HCT116 (cell line): Measurements from ENCODE around the gene PTGDS. TPM values are rescaled to one million over a fixed set of nuclear protein-coding genes. Genes with fewer than 3 reads are reported as not detected.
A peak's percentile ranks its signal among the peaks of the same experiment; 100 is the strongest.

Source experiments
- ATAC-seq: fragments of 200-7000 bp; cut with Tn5 transposase; 2 replicates; pipeline ENCODE4 v1.9.1; 2020; ENCODE audit warnings: mild to moderate bottlenecking, moderate library complexity
- BruUV-seq: library from RNA; stranded (reverse); fragments of 400-500 nt; replicated peaks from 2 replicates; lab custom pipeline; 2021; lab: Mats Ljungman, UMichigan
- CTCF ChIA-PET: fragments of 300-600 bp; sonication (Branson Sonifier 250); formaldehyde crosslinking; loops from one replicate; lab custom pipeline; 2021; ENCODE audit warnings: antibody characterized with exemption; lab: Charles Lee
- POLR2A ChIA-PET: fragments of 300-600, 350-600 bp; sonication (Branson Sonifier 250); formaldehyde crosslinking; loops from one replicate; lab custom pipeline; 2021; ENCODE audit warnings: antibody characterized with exemption; lab: Charles Lee
- RAD21 ChIA-PET, 2 experiments: fragments of 300-600 bp; sonication (Branson Sonifier 250); formaldehyde crosslinking; loops; one replicate each; lab custom pipeline; 2023; ENCODE audit warnings: low total read pairs in 2 of 2; ENCODE audit not compliant: uncharacterized antibody in 2 of 2, unreplicated experiment in 2 of 2, low non-redundant PET in 1 of 2; lab: Charles Lee
- DNase-seq: peaks from one replicate; pipeline ENCODE4 v3.0.0-alpha.2; 2010; ENCODE audit warnings: low read depth, low spot score
- H2AFZ ChIP-seq: fragments of 200-600 bp; shearing (Covaris generic), sonication (generic); 2 replicates; pipeline ENCODE4 v1.6.1; 2017; ENCODE audit warnings: low read depth, mixed run types, mixed read lengths, antibody characterized with exemption, low read length; ENCODE audit not compliant: poor library complexity, severe bottlenecking
- H3K27ac ChIP-seq: 2 replicates; pipeline ENCODE4 v1.5.1; 2012; ENCODE audit warnings: low read depth, low read length
- H3K27me3 ChIP-seq: fragments of 200-600 bp; sonication (generic); 2 replicates; pipeline ENCODE4 v1.6.1; 2016; ENCODE audit warnings: mixed run types, low read length, mixed read lengths; ENCODE audit not compliant: insufficient read depth
- H3K36me3 ChIP-seq, 2 experiments: fragments of 200-500 bp in 1 of 2; fragments of 200-600 bp in 1 of 2; sonication (Bioruptor generic) in 1 of 2; sonication (generic) in 1 of 2; 2 replicates each; pipeline versions ENCODE4 v1.5.1 to v1.6.1; 2014 to 2016; ENCODE audit warnings: low read length in 2 of 2, inconsistent platforms in 1 of 2, mixed read lengths in 1 of 2, mixed run types in 1 of 2; ENCODE audit not compliant: insufficient read depth in 2 of 2, control insufficient read depth in 1 of 2
- H3K4me1 ChIP-seq, 2 experiments: fragments of 200-600 bp in 1 of 2; sonication (generic) in 1 of 2; 2 replicates each; pipeline versions ENCODE4 v1.5.1 to v1.6.1; 2012 to 2017; ENCODE audit warnings: low read length in 2 of 2, inconsistent platforms in 1 of 2, mild to moderate bottlenecking in 1 of 2, mixed read lengths in 1 of 2, mixed run types in 1 of 2, moderate library complexity in 1 of 2; ENCODE audit not compliant: insufficient read depth in 2 of 2, control insufficient read depth in 1 of 2
- H3K4me2 ChIP-seq: fragments of 200-600 bp; sonication (generic); 2 replicates; pipeline ENCODE4 v1.6.1; 2017; ENCODE audit warnings: mixed run types, low read length, mixed read lengths
- H3K4me3 ChIP-seq, 2 experiments: fragments of 200-600 bp in 1 of 2; sonication (generic) in 1 of 2; replicated peaks in 1 of 2; 2 replicates each; pipeline ENCODE4 v1.5.1; 2011 to 2016; ENCODE audit warnings: low read length in 2 of 2, control low read depth in 1 of 2, low read depth in 1 of 2, mild to moderate bottlenecking in 1 of 2, mixed read lengths in 1 of 2, mixed run types in 1 of 2
- H3K79me2 ChIP-seq: fragments of 200-600 bp; sonication (generic); 2 replicates; pipeline ENCODE4 v1.6.1; 2017; ENCODE audit warnings: mild to moderate bottlenecking, mixed run types, low read length, moderate library complexity, mixed read lengths; ENCODE audit not compliant: insufficient read depth
- H3K9ac ChIP-seq: fragments of 200-600 bp; sonication (generic); 2 replicates; pipeline ENCODE4 v1.6.1; 2016; ENCODE audit warnings: low read length, mixed read lengths
- H3K9me2 ChIP-seq: fragments of 200-600 bp; sonication (generic), shearing (Covaris generic); 2 replicates; pipeline ENCODE4 v1.6.1; 2017; ENCODE audit warnings: mixed run types, mild to moderate bottlenecking, moderate library complexity; ENCODE audit not compliant: insufficient read depth
- H3K9me3 ChIP-seq, 2 experiments: fragments of 200-500 bp in 1 of 2; fragments of 200-600 bp in 1 of 2; sonication (Bioruptor generic) in 1 of 2; sonication (generic) in 1 of 2; 2 replicates each; pipeline ENCODE4 v1.6.1; 2014 to 2017; ENCODE audit warnings: low read length in 2 of 2, mixed read lengths in 2 of 2, inconsistent platforms in 1 of 2, low read depth in 1 of 2, mild to moderate bottlenecking in 1 of 2, mixed run types in 1 of 2, moderate library complexity in 1 of 2; ENCODE audit not compliant: control insufficient read depth in 1 of 2, insufficient read depth in 1 of 2
- H4K20me1 ChIP-seq: fragments of 200-600 bp; sonication (generic), shearing (Covaris generic); 2 replicates; pipeline ENCODE4 v1.6.1; 2017; ENCODE audit warnings: mixed run types, mild to moderate bottlenecking, moderate library complexity; ENCODE audit not compliant: insufficient read depth
- CEBPB ChIP-seq: IDR thresholded peaks from 2 replicates; pipeline ENCODE4 v1.6.1; 2012; ENCODE audit warnings: low read depth
- EGR1 ChIP-seq: IDR thresholded peaks from 2 replicates; pipeline ENCODE4 v1.6.1; 2012; ENCODE audit warnings: low read depth
- ELF1 ChIP-seq: IDR thresholded peaks from 2 replicates; pipeline ENCODE4 v1.6.1; 2012; ENCODE audit warnings: low read depth, borderline replicate concordance
- EZH2 ChIP-seq: fragments of 200-600 bp; sonication (generic); IDR thresholded peaks from 2 replicates; pipeline ENCODE4 v1.6.1; 2017; ENCODE audit warnings: antibody characterized with exemption, mixed run types
- FOSL1 ChIP-seq: IDR thresholded peaks from 2 replicates; pipeline ENCODE4 v1.6.1; 2012; ENCODE audit warnings: low read depth
- JUND ChIP-seq: IDR thresholded peaks from 2 replicates; pipeline ENCODE4 v1.6.1; 2012
- POLR2A ChIP-seq: IDR thresholded peaks from 2 replicates; pipeline ENCODE4 v1.7.0; 2011; ENCODE audit warnings: borderline replicate concordance; ENCODE audit not compliant: insufficient read depth, insufficient read length; ENCODE audit errors: extremely low read depth
- RAD21 ChIP-seq: IDR thresholded peaks from 2 replicates; pipeline ENCODE4 v1.6.1; 2012; ENCODE audit warnings: low read depth, mild to moderate bottlenecking
- SIN3A ChIP-seq: IDR thresholded peaks from 2 replicates; pipeline ENCODE4 v1.6.1; 2012; ENCODE audit warnings: low read depth
- SP1 ChIP-seq: IDR thresholded peaks from 2 replicates; pipeline ENCODE4 v1.6.1; 2012; ENCODE audit warnings: low read depth
- SRF ChIP-seq: IDR thresholded peaks from 2 replicates; pipeline ENCODE4 v1.6.1; 2012; ENCODE audit warnings: low read depth
- TCF7L2 ChIP-seq: IDR thresholded peaks from 2 replicates; pipeline ENCODE4 v1.7.0; 2011; ENCODE audit warnings: borderline replicate concordance, inconsistent platforms; ENCODE audit not compliant: insufficient read depth, insufficient read length; ENCODE audit errors: extremely low read depth
- YY1 ChIP-seq: IDR thresholded peaks from 2 replicates; pipeline ENCODE4 v1.6.1; 2011; ENCODE audit warnings: low read length, low read depth, moderate library complexity, mild to moderate bottlenecking; ENCODE audit not compliant: insufficient replicate concordance; ENCODE audit errors: extremely low read depth
- ZBTB33 ChIP-seq: IDR thresholded peaks from 2 replicates; pipeline ENCODE4 v1.6.1; 2011; ENCODE audit warnings: mild to moderate bottlenecking, low read length, moderate library complexity; ENCODE audit not compliant: insufficient replicate concordance; ENCODE audit errors: extremely low read depth
- ZFX ChIP-seq: fragments of 450-650 bp; IDR thresholded peaks from 2 replicates; pipeline ENCODE4 v1.6.1; 2017
- ZNF274 ChIP-seq: fragments of 200-500 bp; sonication (Bioruptor generic); IDR thresholded peaks from 2 replicates; pipeline ENCODE4 v1.6.1; 2014; ENCODE audit warnings: mild to moderate bottlenecking, low read depth, low read length, inconsistent platforms
- intact Hi-C: fragments of 100-400 bp; cut with micrococcal nuclease; formaldehyde crosslinking; loops from 2 replicates; pipeline ENCODE4 v1.10.0; 2022
- total RNA-seq: library from RNA; stranded (reverse); gene quantifications from one replicate; pipeline ENCODE4 v1.2.1, GENCODE V29; 2021; ENCODE audit not compliant: unreplicated experiment
- TF ChIP-seq, protein P1 (sequence below), 3 experiments: fragments of 200-600 bp in 1 of 3; sonication (generic) in 1 of 3; IDR thresholded peaks in 2 of 3; conservative IDR thresholded peaks in 1 of 3; 2 replicates each; pipeline ENCODE4 v1.5.1; 2012 to 2017; ENCODE audit warnings: low read depth in 2 of 3, low read length in 2 of 3, antibody characterized with exemption in 1 of 3, borderline replicate concordance in 1 of 3, control low read depth in 1 of 3, mild to moderate bottlenecking in 1 of 3, mixed read lengths in 1 of 3, mixed run types in 1 of 3, moderate library complexity in 1 of 3; ENCODE audit not compliant: insufficient read depth in 1 of 3

The PTGDS gene
- total RNA-seq, 1 experiment from 2014 or later: 3.1 TPM

DNA sequence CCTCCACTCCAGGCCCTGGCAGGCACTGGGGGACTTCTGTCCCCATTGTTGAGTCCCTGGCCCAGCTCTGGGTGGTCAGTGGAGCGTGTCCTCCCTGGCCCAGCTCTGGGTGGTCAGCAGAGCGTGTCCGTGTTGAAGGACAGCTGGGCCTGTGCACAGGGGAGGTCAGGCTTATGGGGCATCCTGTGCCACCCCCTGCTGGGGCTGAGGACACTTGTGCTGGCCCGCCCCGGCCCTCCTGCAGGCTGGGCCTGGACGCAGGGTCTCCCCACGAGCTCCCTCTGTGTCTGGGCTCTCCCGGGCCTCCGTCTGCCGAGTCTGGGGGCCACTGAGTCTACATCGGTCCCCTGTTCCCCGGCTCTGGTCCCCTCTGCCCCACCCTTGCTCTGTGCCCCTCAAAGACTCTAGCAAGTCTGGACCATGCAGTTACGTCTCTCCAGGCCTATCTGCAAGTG is 30.5 kb downstream of the PTGDS start (continued):
- TF ChIP-seq ZBTB33: no peak
- TF ChIP-seq SRF: no peak
- no peak for TF ChIP-seq ELF1
- TF ChIP-seq SIN3A: no peak
- TF ChIP-seq EZH2: no peak
- no peak for TF ChIP-seq JUND
- no peak for TF ChIP-seq SP1
- TF ChIP-seq ZNF274: no peak
- TF ChIP-seq RAD21: no peak
- TF ChIP-seq CEBPB: no peak
- no peak for TF ChIP-seq FOSL1
- no peak for TF ChIP-seq YY1

DNA sequence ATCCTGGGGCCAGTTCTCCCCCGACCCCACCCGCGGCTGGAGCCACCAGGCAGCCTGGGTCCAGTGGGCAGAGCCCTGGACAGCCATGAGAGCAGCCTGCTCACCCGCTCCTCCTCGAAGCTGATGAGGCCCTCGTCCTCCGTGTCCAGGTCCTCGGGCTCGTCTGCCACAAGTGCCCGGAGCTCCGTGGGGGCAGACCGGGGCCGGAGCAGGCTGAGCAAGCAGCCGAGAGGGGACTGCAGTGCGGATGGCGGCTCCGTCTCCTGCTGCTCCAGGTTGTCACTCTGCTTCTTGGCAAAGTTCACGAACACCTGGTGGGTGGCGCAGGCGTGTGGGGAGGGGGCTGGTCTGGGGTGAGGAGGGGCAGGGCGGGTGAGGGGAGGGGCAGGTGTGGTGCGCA is 31.0 kb downstream of the PTGDS start:
- Histone ChIP-seq H2AFZ (no peak overlapping the region), H3K27ac (no peak overlapping the region), H3K9ac (no peak overlapping the region), H4K20me1 (no peaks in the 10 kb centered on the region), H3K4me1 (no peaks in the 10 kb centered on the region), H3K36me3 (peaks cover 3 to 6% of the 10 kb centered on the region in 2 experiments; a peak in 3 of 4 replicates), H3K4me2 (no peak overlapping the region), H3K9me2 (no peaks in the 10 kb centered on the region), H3K9me3 (peaks cover 0 to 4% of the 10 kb centered on the region in 2 experiments; a peak in 1 of 4 replicates), H3K27me3 (no peaks in the 10 kb centered on the region), H3K79me2 (no peaks in the 10 kb centered on the region), H3K4me3 (no peak overlapping the region)
- ChIA-PET CTCF (no interaction called here), RAD21 (no interaction called here), POLR2A (no interaction called here)
- ATAC-seq: no peak
- intact Hi-C loops: no loop called here
- BruUV-seq: TSS peak; percentile 9
- no peak for DNase-seq
- TF ChIP-seq CEBPB (no peak), TCF7L2 (no peak), RAD21 (no peak), ELF1 (no peak), EGR1 (no peak), POLR2A (no peak), JUND (no peak), SP1 (no peak), SIN3A (no peak), ZBTB33 (no peak), SRF (no peak), ZFX (no peak)
- TF ChIP-seq, protein P1, sequence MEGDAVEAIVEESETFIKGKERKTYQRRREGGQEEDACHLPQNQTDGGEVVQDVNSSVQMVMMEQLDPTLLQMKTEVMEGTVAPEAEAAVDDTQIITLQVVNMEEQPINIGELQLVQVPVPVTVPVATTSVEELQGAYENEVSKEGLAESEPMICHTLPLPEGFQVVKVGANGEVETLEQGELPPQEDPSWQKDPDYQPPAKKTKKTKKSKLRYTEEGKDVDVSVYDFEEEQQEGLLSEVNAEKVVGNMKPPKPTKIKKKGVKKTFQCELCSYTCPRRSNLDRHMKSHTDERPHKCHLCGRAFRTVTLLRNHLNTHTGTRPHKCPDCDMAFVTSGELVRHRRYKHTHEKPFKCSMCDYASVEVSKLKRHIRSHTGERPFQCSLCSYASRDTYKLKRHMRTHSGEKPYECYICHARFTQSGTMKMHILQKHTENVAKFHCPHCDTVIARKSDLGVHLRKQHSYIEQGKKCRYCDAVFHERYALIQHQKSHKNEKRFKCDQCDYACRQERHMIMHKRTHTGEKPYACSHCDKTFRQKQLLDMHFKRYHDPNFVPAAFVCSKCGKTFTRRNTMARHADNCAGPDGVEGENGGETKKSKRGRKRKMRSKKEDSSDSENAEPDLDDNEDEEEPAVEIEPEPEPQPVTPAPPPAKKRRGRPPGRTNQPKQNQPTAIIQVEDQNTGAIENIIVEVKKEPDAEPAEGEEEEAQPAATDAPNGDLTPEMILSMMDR (IDR thresholded peaks at IDR 0.05 in 2 of 3, conservative IDR thresholded peaks at IDR 0.05 in 1 of 3; ENCODE audit: borderline replicate concordance in 1 of 3, insufficient read depth in 1 of 3, low read depth in 2 of 3, low read length in 2 of 3): no peak
